ENCODE measurements around the gene TMEM9B.

The TMEM9B gene

DNA sequence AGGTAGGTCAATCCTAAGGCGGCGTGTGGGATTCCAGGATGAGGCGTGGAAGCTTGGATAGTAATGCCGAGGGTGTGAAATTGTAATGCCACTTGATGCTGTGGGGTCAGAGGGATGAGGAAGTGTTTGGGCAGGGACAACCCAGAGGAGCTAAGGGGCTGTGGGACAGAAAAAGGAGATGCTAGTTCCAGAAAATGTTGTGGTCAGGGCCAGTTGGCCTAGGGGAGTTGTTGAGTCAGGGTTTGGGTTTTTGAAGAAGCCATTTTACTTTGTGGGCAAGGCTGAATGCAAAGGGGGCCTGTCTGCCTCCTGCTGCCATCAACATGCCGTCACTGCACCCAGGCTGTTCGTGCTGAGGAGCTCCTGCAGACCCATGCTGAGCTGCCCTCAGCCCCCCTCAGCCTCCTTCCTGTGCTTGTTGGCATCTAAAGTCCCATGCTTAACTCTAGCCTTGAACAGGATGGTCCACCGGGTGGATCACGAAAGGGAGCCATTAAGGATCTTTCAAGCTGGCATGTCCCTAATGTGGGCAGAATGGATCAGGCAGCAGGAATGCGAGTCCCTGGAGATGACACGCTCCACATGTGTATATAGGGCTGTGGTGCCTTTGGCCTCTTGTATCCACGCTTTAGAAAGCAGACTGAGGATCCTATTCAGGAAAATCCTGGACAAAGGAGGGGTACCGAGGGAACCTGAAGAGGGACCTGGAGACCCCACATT lies 33.6 kb downstream of the TMEM9B start:
- DNase-seq (ENCODE audit: low read depth in 2 of 2) = no peak

DNA sequence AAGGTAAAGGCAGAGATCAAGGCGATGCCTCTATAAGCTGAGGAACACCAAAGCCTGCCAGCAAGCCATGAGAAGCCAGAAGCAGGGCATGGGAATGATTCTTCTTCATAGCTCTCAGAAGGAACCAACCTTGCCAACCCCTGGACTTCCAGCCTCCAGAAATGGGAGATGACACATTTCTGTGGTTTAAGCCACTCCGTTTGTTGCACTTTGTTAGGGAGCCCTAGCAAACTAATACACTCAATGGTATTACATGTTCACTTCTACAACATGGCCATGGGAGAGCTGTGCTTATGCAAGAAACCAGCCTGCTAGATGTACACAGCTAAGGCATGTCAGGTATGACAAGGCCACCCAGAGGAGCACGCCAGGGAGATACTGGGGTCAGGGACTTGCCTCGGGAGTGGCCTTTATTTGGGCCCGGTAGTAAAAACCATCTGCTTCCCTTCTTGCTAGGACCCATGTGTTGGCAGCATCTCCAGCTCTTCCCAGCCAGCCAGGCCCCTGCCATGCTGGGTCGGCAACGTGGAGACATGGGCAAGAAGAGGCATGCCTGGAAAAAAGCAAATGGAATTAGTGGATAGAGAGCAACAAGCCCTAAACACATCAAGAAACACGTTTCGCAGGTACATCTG lies 35.1 kb downstream of the TMEM9B start:
- DNase-seq (ENCODE audit: low read depth in 2 of 2) = no peak

DNA sequence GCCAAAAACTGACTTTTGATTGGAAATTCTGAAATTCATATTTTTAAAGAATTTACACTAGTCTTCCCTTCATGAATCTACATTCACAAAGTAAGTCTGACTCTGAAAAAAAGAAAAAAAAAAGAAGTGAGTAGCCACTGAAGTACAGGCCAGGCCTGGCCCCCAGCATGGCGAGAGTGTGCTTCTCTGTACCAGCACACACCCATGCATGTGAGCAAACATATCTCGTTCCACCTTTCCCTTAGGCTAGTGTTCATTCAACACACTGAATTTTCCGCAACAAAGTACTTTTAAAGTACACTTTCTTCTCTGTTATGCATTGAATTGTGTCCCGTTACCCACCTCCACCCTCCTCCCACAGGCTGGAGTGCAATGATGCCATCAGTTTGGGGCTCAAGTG lies 36.0 kb downstream of the TMEM9B start:
- DNase-seq (ENCODE audit: low read depth in 2 of 2) = no peak

GRCh38 chr11:8927233-8927632 lies 37.0 kb downstream of the TMEM9B start:
- DNase-seq (ENCODE audit: low read depth in 2 of 2) = no peak

DNA sequence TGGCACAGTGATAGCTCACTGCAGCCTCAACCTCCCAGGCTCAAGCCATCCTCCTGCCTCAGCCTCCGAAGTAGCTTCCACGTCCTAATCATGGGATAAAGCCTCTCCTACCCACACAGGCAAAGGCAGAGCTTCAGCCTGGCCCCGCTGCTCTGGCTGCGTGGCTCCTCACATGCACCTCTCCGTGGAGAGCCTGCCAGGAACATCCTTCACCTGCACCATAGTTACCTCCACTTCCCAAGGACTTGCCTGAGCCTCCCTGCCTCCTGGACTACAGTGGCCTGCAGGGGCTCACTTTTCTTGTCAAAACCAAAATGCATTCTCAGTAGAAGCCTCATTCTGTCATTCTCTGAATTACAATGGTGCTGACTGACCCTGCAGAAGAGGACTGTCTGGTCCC lies 38.0 kb downstream of the TMEM9B start:
- no peak for DNase-seq (ENCODE audit: low read depth in 2 of 2)

GRCh38 chr11:8925711-8926110 lies 38.5 kb downstream of the TMEM9B start:
- no peak for DNase-seq (ENCODE audit: low read depth in 2 of 2)

GRCh38 chr11:8922691-8923090 lies 41.6 kb downstream of the TMEM9B start:
- no peak for DNase-seq (ENCODE audit: low read depth in 2 of 2)

DNA sequence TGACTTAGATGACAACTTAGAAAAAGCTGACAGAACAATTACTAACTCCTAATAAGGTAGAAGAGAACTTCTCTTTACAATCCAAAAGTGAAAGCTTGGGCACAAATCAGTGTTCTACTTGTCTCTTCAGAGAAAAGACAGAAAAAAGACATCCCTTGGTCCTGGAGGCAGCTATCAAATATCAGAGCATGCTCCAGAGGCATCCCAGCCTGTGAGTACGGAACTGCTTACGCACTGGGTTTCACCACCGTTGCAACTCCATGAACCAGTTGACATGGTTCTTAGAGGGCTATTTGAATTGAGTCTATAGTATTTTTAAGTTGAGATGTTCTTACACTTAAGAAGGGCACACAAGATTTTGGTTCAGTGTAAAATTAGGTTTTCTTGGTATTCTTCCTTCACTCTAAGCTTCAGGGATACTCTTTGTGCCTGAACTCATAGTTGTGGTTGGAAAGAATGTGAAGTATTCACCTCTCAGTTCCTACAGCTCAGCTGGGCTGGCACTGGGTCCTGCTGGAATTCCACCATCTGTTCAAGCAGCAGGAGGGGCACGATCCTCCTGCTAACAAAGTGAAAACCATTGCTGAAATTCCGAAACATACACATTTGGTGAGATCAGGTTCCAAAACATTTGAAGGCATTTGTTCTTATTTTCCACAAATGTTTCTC lies 47.0 kb downstream of the TMEM9B start:
- DNase-seq (ENCODE audit: low read depth in 2 of 2) = no peak

- no peak for DNase-seq (ENCODE audit: low read depth in 2 of 2)
Observed at GRCh38 chr11:8914661-8915018, 49.6 kb downstream of the TMEM9B start.

GRCh38 chr11:8913961-8914660 lies 50.1 kb downstream of the TMEM9B start:
- DNase-seq (ENCODE audit: low read depth in 2 of 2) = peak in 1 of 2 donors; percentile 6

DNA sequence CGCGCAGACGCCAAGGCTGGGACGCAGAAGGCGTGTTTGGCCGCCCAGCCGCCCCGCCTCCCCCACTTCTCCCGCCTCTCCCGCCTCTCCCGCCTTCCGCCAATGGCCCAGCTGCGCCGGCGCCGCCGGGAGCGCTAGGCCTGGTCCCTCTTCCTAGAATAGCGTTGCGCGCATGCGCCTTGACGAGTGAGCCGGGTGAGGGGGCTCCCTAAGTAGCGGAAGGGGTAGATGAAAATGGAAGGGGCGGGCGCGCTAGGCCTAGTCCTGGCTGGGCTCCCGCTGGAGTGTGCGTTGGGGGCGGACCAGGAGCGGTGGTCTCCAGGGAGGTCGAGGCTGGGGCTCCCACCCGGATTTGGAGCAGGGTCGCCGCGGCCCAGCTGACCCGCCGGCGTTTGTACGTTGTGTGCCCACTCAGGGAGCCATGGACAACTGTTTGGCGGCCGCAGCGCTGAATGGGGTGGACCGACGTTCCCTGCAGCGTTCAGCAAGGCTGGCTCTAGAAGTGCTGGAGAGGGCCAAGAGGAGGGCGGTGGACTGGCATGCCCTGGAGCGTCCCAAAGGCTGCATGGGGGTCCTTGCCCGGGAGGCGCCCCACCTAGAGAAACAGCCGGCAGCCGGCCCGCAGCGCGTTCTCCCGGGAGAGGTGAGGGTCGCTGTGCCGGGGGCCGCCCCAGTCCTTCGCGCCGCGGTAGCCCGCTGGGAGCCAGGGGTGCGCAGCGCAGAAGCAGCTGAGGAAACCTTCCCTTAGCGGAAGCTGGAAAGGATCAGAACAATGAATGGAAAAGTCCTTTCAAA lies 53.0 kb downstream of the TMEM9B start, which contains the start of gene AKIP1:
AKIP1 (plus strand) TSS at position 161 of the 795 bp plus-strand sequence; CDS start at position 422, 261 bp downstream.
- DNase-seq (ENCODE audit: low read depth in 2 of 2) = peak; percentile 78 to 80

GRCh38 chr11:8910649-8911026 lies 53.6 kb downstream of the TMEM9B start:
- no peak for DNase-seq (ENCODE audit: low read depth in 2 of 2)

DNA sequence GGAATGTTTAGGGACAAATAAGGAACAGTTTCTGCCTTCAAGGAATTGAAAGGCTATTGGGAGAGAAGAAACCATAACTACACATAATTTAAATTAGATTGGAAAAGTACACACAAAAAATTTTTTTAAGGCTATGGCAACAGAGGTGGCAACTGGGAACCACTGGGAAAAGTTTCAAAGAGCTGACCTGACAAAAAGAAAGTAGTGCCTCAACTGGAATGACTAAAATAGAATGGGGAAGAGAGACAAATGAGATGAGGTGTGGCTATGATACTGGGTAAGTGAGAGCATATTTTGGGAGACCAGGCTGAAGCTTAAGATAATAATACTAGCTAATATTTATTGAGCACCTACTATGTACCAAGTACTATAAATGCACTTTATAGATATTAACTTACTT lies 56.1 kb downstream of the TMEM9B start:
- DNase-seq (ENCODE audit: low read depth in 2 of 2) = no peak

- no peak for DNase-seq (ENCODE audit: low read depth in 2 of 2)
Observed at GRCh38 chr11:8907116-8907515, 57.1 kb downstream of the TMEM9B start.

- no peak for DNase-seq (ENCODE audit: low read depth in 2 of 2)
Observed at GRCh38 chr11:8905528-8906165, 58.6 kb downstream of the TMEM9B start.

DNA sequence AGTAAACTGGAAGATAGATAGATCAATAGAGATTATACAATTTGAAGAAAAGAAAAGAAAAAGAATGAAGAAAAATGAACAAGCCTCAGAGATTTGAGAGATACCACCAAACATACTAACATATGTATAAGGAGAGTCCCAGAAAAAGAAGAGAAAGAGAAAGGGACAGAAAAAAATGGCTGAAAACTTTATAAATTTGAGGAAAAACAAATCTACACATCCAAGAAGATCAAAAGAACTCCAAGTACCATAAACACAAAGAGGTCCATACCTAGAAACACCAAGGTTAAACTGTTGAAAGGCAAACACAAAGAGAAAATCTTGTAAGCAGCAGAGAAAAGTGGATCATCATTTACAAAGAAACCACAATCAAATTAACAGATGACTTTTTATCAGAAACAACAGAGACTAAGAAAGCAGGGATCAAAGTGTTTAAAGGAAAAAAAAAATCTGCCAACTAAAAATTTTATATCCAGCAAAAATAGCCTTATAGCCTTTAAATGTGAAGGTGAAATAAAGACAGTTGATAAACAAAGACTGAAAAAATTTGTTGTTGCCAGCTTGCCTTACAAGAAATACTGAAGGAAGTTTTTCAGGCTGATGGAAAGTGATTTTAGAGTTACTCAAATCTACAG lies 65.0 kb downstream of the TMEM9B start:
- DNase-seq (ENCODE audit: low read depth in 2 of 2) = no peak

Data from stimulated activated CD4-positive, alpha-beta T cell treated with anti-CD3 and anti-CD28 coated beads, Interleukin-15, amount 100 ng/mL, for 48 hours (primary cell).